ENCODE results near the gene DYRK3.

DNA sequence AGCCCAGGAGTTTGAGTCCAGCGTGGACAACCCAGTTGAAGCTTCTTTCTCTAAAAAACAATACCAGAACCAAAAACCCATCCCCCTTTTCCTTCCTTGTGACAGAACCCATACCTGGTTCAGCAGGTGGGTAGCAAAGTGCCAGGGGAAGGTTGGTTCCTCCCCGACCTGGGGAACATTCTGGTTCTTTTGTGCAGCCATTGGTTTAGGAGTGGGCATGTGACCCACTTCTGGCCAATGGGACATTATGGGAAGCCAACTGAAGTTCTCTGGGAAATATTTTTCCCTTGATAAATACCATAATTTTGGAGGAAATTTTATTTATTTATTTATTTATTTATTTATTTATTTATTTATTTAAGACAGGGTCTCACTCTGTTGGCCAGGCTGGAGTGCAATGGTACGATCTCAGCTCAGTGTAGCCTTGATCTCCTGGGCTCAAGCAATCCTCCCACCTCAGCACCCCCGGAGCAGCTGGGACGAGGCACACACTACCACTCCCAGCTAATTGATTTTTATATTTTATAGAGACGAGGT, 33.6 kb downstream of the DYRK3 start:
- TF ChIP-seq, protein P1, sequence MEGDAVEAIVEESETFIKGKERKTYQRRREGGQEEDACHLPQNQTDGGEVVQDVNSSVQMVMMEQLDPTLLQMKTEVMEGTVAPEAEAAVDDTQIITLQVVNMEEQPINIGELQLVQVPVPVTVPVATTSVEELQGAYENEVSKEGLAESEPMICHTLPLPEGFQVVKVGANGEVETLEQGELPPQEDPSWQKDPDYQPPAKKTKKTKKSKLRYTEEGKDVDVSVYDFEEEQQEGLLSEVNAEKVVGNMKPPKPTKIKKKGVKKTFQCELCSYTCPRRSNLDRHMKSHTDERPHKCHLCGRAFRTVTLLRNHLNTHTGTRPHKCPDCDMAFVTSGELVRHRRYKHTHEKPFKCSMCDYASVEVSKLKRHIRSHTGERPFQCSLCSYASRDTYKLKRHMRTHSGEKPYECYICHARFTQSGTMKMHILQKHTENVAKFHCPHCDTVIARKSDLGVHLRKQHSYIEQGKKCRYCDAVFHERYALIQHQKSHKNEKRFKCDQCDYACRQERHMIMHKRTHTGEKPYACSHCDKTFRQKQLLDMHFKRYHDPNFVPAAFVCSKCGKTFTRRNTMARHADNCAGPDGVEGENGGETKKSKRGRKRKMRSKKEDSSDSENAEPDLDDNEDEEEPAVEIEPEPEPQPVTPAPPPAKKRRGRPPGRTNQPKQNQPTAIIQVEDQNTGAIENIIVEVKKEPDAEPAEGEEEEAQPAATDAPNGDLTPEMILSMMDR (IDR thresholded peaks at IDR 0.05; ENCODE audit: low read depth, low read length): no peak
- no peak for TF ChIP-seq POLR2A (IDR thresholded peaks at IDR 0.05; ENCODE audit: extremely low read depth, insufficient read length)

All from NB4 (cell line).